ENCODE data around the gene SLC35D1.

DNA sequence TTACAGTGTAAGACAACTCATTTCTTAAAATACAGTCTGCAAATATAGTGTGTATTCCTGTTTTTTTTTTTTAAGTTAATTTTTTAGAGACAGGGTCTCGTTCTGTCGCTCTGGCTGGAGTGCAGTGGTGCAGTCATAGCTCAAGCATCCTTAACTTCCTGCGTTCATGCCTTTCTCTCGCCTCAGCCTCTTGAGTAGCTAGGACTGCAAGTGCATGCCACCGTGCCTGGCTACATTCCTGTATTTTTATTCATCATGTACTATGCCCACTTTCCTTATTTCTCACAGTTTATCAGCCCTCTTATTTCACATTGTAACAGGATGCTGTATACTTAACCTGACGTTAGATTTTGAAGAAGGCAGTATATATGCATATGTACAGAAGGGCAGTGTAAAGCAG is 102.4 kb downstream of the SLC35D1 start:
- TF ChIP-seq POLR2A (IDR thresholded peaks at IDR 0.05; ENCODE audit: low read depth) (no peak), POLR2AphosphoS5 (IDR thresholded peaks at IDR 0.05) (no peak)
- TF ChIP-seq, protein P1, sequence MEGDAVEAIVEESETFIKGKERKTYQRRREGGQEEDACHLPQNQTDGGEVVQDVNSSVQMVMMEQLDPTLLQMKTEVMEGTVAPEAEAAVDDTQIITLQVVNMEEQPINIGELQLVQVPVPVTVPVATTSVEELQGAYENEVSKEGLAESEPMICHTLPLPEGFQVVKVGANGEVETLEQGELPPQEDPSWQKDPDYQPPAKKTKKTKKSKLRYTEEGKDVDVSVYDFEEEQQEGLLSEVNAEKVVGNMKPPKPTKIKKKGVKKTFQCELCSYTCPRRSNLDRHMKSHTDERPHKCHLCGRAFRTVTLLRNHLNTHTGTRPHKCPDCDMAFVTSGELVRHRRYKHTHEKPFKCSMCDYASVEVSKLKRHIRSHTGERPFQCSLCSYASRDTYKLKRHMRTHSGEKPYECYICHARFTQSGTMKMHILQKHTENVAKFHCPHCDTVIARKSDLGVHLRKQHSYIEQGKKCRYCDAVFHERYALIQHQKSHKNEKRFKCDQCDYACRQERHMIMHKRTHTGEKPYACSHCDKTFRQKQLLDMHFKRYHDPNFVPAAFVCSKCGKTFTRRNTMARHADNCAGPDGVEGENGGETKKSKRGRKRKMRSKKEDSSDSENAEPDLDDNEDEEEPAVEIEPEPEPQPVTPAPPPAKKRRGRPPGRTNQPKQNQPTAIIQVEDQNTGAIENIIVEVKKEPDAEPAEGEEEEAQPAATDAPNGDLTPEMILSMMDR (IDR thresholded peaks at IDR 0.05): no peak

Measured in esophagus muscularis mucosa (tissue), 3 donors.